Body of pancreas (tissue), 4 donors: ENCODE measurements around the gene ARCN1.
"Not testable (repeated sequence)": the region's sequence is repeated elsewhere in the genome, so short reads cannot be mapped to it uniquely, and the experiment has no call there.

Source experiments
- POLR2A ChIP-seq, 3 donors: fragments of 450-650 bp; IDR thresholded peaks; one replicate each; pipeline ENCODE4 v1.6.1; 2016; ENCODE audit warnings: antibody characterized with exemption in 3 of 3, mild to moderate bottlenecking in 2 of 3
- TF ChIP-seq, protein P1 (sequence below), 7 experiments: fragments of 450-650 bp in 4 of 7; fragments of 200-600 bp in 3 of 7; sonication (generic) in 3 of 7; IDR thresholded peaks; one replicate each; pipeline ENCODE4 v1.5.1; 2016 to 2019; ENCODE audit warnings: antibody characterized with exemption in 7 of 7

DNA sequence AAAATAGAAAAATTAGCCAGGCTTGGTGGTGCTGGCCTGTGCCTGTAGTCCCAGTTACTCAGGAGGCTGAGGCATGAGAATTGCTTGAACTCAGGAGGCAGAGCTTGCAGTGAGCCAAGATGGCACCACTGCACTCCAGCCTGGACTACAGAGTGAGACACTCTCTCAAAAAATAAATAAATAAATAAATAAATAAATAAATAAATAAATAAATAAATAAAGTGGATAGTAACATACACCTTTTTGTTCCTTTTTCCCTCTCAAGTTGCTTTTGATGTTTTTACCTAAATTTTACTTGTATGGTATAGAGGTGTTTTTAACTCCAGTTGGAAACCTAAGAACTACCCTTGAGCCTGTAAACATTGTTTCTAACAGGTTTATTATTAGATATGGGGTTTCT lies 5.8 kb downstream of the ARCN1 start:
- TF ChIP-seq, protein P1, sequence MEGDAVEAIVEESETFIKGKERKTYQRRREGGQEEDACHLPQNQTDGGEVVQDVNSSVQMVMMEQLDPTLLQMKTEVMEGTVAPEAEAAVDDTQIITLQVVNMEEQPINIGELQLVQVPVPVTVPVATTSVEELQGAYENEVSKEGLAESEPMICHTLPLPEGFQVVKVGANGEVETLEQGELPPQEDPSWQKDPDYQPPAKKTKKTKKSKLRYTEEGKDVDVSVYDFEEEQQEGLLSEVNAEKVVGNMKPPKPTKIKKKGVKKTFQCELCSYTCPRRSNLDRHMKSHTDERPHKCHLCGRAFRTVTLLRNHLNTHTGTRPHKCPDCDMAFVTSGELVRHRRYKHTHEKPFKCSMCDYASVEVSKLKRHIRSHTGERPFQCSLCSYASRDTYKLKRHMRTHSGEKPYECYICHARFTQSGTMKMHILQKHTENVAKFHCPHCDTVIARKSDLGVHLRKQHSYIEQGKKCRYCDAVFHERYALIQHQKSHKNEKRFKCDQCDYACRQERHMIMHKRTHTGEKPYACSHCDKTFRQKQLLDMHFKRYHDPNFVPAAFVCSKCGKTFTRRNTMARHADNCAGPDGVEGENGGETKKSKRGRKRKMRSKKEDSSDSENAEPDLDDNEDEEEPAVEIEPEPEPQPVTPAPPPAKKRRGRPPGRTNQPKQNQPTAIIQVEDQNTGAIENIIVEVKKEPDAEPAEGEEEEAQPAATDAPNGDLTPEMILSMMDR (IDR thresholded peaks at IDR 0.05), result not testable (repeated sequence)
- not testable (repeated sequence) for TF ChIP-seq POLR2A (IDR thresholded peaks at IDR 0.05)
